Measurements from ENCODE around the gene CFAP69. TPM values are rescaled to one million over a fixed set of nuclear protein-coding genes. Genes with fewer than 3 reads are reported as not detected.

Gene CFAP69
- total RNA-seq, 1 experiment from 2014 or later: 4.1 TPM

DNA sequence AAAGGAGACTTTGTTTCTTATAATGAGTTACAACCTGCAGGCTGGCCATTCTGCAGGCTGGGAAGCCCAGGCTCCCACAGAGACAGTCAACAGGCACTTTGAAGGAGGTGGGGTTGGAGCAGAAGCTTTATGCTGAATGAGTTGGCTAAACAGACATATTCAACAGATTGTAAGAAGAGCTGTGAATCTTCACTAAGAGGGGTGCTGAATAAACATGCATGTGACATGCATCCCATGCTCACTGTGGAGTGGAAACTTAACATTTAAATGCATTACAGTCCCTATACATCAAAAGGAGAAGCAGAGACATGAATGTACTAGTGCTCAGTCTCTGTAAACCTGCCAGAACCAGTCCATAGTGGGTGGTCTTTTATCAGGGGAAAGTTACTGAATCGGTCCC lies 1.4 kb upstream of the CFAP69 start:
- H3K4me1 ChIP-seq (ENCODE audit: control insufficient read depth in 1 of 2, insufficient read depth in 2 of 2, low read length in 2 of 2): peaks cover 2 to 15% of the 10 kb centered on the region in 2 experiments; a peak in 1 of 4 replicates
- ChIA-PET RAD21 (ENCODE audit: low non-redundant PET in 1 of 2, low total read pairs in 2 of 2, uncharacterized antibody in 2 of 2, unreplicated experiment in 2 of 2) (no interaction called here), CTCF (no interaction called here), POLR2A (no interaction called here)
- DNase-seq (ENCODE audit: low read depth, low spot score) (no peak), ATAC-seq (no peak)
- intact Hi-C loops (cut with micrococcal nuclease): no loop called here
- no peak overlapping the region for H3K27ac ChIP-seq (ENCODE audit: low read depth, low read length)
- BruUV-seq (replicated peaks): no TSS peak
- no peaks in the 10 kb centered on the region for H3K79me2 ChIP-seq (ENCODE audit: insufficient read depth, low read length)
- H3K9me2 ChIP-seq (ENCODE audit: insufficient read depth): no peaks in the 10 kb centered on the region
- H2AFZ ChIP-seq (ENCODE audit: low read depth, low read length, poor library complexity, severe bottlenecking): no peak overlapping the region
- H3K36me3 ChIP-seq (ENCODE audit: control insufficient read depth in 1 of 2, insufficient read depth in 2 of 2, low read length in 2 of 2): no peaks in the 10 kb centered on the region
- no peak overlapping the region for H3K4me3 ChIP-seq (replicated peaks in 1 of 2; ENCODE audit: low read depth in 1 of 2, low read length in 2 of 2)
- H3K9me3 ChIP-seq (ENCODE audit: control insufficient read depth in 1 of 2, insufficient read depth in 1 of 2, low read depth in 1 of 2, low read length in 2 of 2): no peaks in the 10 kb centered on the region
- H4K20me1 ChIP-seq (ENCODE audit: insufficient read depth): no peaks in the 10 kb centered on the region
- no peaks in the 10 kb centered on the region for H3K27me3 ChIP-seq (ENCODE audit: insufficient read depth, low read length)
- H3K4me2 ChIP-seq (ENCODE audit: low read length): no peak overlapping the region
- H3K9ac ChIP-seq (ENCODE audit: low read length): no peak overlapping the region
- TF ChIP-seq POLR2A (IDR thresholded peaks at IDR 0.05; ENCODE audit: borderline replicate concordance, extremely low read depth, insufficient read depth, insufficient read length): no peak
- TF ChIP-seq CBX3 (IDR thresholded peaks at IDR 0.05; ENCODE audit: low read depth): no peak
- no peak for TF ChIP-seq FOSL1 (IDR thresholded peaks at IDR 0.05; ENCODE audit: low read depth)
- no peak for TF ChIP-seq RAD21 (IDR thresholded peaks at IDR 0.05; ENCODE audit: low read depth)
- no peak for TF ChIP-seq CEBPB (IDR thresholded peaks at IDR 0.05; ENCODE audit: low read depth)
- TF ChIP-seq SIN3A (IDR thresholded peaks at IDR 0.05; ENCODE audit: low read depth): no peak
- TF ChIP-seq SRF (IDR thresholded peaks at IDR 0.05; ENCODE audit: low read depth): no peak
- no peak for TF ChIP-seq ZNF274 (IDR thresholded peaks at IDR 0.05; ENCODE audit: low read depth, low read length)
- no peak for TF ChIP-seq EZH2phosphoT487 (IDR thresholded peaks at IDR 0.05; ENCODE audit: borderline replicate concordance)
- TF ChIP-seq, protein P1, sequence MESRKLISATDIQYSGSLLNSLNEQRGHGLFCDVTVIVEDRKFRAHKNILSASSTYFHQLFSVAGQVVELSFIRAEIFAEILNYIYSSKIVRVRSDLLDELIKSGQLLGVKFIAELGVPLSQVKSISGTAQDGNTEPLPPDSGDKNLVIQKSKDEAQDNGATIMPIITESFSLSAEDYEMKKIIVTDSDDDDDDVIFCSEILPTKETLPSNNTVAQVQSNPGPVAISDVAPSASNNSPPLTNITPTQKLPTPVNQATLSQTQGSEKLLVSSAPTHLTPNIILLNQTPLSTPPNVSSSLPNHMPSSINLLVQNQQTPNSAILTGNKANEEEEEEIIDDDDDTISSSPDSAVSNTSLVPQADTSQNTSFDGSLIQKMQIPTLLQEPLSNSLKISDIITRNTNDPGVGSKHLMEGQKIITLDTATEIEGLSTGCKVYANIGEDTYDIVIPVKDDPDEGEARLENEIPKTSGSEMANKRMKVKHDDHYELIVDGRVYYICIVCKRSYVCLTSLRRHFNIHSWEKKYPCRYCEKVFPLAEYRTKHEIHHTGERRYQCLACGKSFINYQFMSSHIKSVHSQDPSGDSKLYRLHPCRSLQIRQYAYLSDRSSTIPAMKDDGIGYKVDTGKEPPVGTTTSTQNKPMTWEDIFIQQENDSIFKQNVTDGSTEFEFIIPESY (IDR thresholded peaks at IDR 0.05; ENCODE audit: extremely low read depth, insufficient replicate concordance, low read length): no peak
- TF ChIP-seq, protein P2, sequence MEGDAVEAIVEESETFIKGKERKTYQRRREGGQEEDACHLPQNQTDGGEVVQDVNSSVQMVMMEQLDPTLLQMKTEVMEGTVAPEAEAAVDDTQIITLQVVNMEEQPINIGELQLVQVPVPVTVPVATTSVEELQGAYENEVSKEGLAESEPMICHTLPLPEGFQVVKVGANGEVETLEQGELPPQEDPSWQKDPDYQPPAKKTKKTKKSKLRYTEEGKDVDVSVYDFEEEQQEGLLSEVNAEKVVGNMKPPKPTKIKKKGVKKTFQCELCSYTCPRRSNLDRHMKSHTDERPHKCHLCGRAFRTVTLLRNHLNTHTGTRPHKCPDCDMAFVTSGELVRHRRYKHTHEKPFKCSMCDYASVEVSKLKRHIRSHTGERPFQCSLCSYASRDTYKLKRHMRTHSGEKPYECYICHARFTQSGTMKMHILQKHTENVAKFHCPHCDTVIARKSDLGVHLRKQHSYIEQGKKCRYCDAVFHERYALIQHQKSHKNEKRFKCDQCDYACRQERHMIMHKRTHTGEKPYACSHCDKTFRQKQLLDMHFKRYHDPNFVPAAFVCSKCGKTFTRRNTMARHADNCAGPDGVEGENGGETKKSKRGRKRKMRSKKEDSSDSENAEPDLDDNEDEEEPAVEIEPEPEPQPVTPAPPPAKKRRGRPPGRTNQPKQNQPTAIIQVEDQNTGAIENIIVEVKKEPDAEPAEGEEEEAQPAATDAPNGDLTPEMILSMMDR (IDR thresholded peaks at IDR 0.05 in 2 of 3, conservative IDR thresholded peaks at IDR 0.05 in 1 of 3; ENCODE audit: borderline replicate concordance in 1 of 3, insufficient read depth in 1 of 3, low read depth in 2 of 3, low read length in 2 of 3): no peak
